ENCODE measurements around the gene OOEP.
A peak's percentile ranks its signal among the peaks of the same experiment; 100 is the strongest.
"Not testable (repeated sequence)": the region's sequence is repeated elsewhere in the genome, so short reads cannot be mapped to it uniquely, and the experiment has no call there.

The OOEP gene

GRCh38 chr6:73369563-73369962, at the start of gene OOEP:
TSS of gene OOEP (minus strand) at chr6:73369897. CDS start at chr6:73369792, 105 bp downstream.
- DNase-seq (ENCODE audit: low spot score) = no peak

DNA sequence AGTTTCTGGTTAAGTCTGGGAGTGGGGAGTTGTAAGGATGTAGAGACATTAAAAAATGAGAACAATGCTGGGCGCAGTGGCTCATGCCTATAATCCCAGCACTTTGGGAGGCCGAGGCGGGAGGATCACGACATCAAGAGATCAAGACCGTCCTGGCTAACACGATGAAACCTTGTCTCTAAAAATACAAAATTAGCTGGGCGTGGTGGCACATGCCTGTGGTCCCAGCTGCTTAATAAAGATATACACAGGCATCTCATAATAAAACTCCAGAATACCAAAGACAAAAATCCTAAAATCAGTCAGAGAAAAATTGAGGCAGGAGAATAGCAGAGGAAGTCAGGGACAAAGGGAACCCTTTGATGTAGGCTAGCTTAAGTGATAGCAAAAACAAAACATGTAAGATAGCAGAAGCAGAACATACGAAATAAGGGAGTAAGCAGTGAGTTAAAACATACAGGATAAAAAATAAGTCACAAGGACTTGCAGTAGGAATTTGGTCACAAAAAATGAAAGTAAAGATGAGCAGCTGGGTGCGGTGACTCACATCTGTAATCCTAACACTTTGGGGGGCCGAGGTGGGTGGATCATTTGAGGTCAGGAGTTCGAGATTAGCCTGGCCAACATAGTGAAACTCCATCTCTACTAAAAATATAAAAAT, 48.5 kb upstream of the OOEP start:
- DNase-seq (ENCODE audit: low spot score) = no peak

DNA sequence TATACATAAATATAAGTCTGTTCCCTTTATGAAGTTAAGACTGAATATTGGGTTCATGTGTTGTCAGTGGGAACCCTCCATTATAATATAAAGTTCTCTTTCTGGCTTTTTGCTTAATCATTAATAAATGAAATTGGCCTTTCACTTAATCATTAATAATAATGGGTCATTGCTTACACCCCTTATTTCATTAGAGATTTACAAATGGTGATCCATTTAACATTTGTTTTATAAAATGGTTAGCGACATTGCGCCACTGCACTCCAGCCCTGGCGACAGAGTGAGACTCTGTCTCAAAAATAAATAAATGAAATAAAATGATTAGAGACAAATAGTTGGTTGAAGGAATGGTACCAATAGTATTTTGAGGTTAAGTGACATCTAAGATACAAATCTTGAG, 43.4 kb upstream of the OOEP start:
- no peak for DNase-seq (ENCODE audit: low spot score)

DNA sequence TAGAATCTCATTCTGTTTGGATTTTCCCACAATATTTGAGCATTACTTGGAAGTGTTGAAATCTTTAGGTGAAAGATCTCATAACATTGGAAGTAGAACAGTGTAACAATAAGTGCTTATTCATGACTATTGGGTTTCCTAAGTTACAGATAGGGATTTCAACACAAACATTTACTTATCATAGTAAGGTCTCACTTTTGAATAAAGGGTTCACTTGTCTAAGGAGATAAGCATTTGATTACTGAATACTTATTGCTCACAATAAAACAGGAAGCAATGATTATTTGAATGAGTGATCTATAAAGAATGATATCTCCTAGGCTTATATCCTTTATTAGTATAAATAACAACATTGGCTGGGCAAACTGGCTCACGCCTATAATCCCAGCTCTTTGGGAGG, 39.7 kb upstream of the OOEP start:
- no peak for DNase-seq (ENCODE audit: low spot score)

DNA sequence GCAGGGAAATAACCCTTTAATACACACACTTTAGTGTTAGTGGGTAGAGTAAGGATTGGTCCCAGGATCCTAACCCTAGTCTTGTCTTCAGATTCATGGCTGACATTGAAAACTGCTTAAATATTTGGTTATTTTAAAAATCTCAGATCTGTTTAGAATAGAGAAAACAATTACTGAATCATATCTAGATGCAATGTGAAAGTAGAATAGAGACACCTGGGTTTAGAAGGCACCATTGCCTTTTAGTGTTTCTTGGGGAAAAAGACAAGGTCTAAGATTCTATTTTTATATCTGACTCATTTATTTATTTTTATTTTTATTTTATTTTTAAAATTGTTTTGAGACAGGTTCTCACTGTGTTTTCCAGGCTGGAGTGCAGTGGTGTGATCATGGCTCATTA, 31.0 kb upstream of the OOEP start:
- DNase-seq (ENCODE audit: low spot score) = no peak

DNA sequence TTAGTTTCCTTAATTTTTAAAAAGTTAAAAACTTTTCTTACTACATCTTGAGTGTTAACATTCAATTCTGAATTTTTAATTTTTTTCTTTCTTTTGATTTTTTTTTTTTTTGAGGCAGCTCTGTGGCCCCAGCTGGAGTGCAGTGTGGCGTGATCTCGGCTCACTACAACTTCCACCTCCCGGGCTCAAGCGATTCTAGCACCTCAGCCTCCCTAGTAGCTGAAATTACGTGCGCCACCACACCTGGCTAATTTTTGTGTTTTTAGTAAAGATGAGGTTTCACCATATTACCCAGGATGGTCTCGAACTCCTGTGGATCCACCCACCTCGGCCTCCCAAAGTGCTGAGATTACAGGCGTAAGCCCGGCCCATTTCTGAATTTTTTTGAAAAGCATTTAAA, 26.2 kb upstream of the OOEP start:
- no peak for DNase-seq (ENCODE audit: low spot score)

DNA sequence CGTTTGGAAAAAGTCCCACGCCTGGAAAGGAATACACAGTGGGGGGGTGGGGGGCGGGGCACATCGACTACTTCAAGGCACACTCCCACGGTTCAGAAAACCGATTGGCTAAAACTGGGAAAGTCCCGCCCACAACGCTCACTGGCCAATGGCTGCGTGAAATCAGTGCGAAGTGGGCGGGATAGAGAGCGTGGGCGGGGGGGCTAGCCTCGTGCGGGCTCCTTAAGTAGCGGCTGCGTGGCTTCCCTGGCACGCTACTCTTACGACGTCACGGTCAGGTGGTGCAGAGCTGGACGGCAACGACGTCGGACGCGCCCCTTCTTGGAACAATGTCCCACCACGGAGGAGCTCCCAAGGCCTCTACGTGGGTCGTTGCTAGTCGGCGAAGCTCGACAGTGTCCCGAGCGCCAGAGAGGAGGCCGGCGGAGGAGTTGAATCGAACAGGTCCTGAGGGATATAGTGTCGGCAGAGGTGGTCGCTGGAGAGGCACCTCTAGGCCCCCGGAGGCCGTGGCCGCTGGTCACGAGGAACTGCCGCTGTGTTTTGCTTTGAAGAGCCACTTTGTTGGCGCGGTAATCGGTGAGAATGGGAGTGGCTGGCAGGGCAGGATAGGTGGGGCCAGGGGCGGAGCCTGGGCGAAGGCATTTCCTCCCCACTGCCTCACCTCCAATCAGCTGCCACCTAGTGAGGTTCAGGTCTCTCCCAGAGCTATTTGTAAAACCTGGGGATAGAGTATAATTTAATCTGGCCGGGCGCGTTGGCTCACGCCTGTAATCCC, 25.1 kb upstream of the OOEP start, which contains the start of gene DDX43:
Gene DDX43, plus strand, starts transcription at position 252 of the 778 bp plus-strand sequence. Its CDS starts 78 bp downstream, at position 330.
- DNase-seq (ENCODE audit: low spot score) = no peak

- DNase-seq (ENCODE audit: low spot score) = no peak
Measured at GRCh38 chr6:73393278-73393677, 23.6 kb upstream of the OOEP start.

DNA sequence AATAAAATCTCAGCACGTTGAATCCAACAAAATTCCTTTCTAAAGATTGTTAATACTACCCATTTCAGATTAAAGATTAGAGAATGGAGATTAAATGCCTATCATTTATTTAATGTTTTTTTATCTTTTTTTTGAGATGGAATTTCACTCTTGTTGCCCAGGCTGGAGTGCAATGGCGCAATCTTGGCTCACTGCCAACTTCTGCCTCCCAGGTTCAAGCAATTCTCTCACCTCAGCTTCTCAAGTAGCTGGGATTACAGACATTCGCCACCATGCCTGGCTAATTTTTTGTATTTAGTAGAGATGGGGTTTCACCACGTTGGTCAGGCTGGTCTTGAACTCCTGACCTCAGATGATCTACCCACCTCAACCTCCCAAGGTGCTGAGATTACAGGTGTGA, 22.5 kb upstream of the OOEP start:
- not testable (repeated sequence) for DNase-seq (ENCODE audit: low spot score)

GRCh38 chr6:73391675-73392074, 22.0 kb upstream of the OOEP start:
- no peak for DNase-seq (ENCODE audit: low spot score)

DNA sequence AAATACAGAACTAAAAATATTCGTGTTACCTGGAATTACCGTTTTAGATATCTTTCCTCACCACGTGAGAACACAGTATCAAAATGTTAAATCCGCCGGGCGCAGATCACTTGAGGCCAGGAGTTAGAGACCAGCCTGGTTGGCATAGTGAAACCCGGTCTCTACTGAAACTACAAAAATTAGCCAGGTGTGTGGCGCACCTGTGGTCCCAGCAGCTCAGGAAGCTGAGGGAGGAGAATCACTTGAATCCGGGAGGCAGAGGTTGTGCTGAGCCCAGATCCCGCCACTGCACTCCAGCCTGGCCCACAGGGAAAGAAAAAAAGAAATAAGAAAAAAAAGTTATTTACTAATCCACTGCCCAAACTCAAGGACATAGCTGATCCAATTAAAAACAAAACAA, 20.2 kb upstream of the OOEP start:
- DNase-seq (ENCODE audit: low spot score) = no peak

- peak; percentile 41 for DNase-seq (ENCODE audit: low spot score)
Measured at GRCh38 chr6:73388800-73389512, 19.3 kb upstream of the OOEP start.

DNA sequence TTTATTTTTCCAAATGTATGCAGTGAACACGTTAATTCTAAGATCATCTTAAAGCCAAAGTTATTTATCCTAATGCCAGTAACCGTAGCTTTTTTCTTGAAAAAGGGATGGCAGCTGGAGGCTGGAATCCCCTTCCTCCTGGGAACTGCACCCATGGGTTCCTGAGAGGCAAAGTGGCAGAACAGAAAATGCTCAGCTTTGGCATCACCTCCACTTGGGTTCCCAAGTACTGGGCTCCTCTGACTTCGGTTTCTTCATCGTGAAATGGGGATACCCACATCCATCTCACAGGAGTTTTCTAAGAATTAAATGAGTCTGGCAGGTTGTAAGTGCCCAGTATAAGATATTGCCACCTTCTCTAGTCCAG, 18.7 kb upstream of the OOEP start:
- no peak for DNase-seq (ENCODE audit: low spot score)

DNA sequence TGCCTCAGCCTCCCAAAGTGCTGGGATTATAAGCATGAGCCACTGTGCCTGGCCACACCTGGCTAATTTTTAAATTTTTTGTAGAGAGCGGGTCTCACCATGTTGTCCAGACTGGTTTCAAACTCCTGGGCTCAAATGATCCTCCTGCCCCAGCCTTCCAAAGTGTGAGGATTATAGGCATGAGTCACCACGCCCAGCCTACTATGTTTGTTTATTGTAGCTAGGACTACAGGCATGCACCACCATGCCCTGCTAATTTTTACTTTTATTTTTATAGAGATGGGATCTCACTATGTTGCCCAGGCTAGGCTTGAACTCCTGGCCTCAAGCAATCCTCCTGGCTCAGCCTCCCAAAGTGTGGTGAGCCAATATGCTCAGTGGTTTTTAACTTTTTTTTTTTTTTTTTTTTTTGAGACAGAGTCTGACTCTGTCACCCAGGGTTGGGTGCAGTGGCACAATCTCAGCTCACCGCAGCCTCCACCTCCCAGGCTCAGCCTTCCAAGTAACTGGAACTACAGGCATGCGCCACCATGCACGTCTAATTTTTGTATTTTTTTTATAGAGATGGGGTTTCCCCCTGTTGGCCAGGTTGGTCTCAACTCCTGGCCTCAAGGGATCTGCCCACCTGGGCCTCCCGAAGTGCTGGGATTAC, 12.9 kb upstream of the OOEP start:
- no peak for DNase-seq (ENCODE audit: low spot score)

DNA sequence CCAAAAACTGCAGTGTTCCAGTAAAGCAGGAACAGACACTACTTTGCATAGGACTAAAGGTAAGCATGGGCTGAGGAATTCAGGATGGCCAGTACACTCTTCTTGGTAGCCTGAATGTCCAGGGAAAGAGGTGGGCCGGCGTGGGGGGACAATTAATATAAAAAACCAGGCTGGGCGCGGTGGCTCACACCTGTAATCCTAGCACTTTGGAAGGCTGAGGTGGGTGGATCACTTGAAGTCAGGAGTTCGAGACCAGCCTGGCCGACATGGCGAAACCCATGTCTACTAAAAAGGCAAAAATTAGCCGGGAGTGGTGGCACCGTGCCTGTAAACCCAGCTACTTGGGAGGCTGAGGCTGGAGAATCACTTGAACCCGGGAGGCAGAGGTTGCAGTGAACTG, 11.8 kb upstream of the OOEP start:
- DNase-seq (ENCODE audit: low spot score) = not testable (repeated sequence)

GRCh38 chr6:73377225-73377624, 7.5 kb upstream of the OOEP start:
- no peak for DNase-seq (ENCODE audit: low spot score)

DNA sequence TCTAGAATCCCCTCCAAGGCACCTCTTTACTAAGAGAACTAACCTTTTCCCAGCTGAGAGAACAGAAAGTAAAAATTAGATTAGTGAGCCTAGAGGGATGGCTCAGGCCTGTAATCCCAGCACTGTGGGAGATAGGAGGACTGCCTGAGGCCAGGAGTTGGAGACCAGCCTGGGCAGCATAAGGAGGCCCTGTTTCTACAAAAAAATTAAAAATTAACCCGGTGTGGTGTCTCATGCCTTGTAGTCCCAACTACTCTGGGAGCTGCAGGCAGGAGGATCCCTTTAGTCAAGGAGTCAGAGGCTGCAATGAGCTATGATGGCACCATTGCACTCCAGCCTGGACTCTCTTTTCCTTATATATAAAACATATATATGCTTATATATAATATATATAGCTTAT, 5.5 kb upstream of the OOEP start:
- no peak for DNase-seq (ENCODE audit: low spot score)

GRCh38 chr6:73372516-73372915, 2.8 kb upstream of the OOEP start:
- no peak for DNase-seq (ENCODE audit: low spot score)

DNA sequence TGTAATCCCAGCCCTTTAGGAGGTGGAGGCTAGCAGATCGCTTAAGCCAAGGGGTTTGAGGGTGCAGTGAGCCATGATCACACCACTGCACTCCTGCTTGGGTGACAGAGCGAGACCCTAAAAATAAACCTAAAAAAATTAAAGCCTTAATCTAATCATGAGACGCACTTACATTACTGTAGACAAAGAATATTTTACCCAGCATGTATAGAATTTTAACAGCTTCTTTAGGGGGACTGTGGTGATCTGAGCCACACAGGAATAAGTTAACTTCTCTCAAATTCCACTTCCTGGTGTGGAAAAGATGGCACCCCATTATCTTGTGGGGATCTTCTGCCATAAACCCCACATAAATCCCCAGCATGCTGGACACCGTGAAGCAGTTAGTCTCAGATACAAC, 2.3 kb upstream of the OOEP start:
- DNase-seq (ENCODE audit: low spot score) = no peak

- DNase-seq (ENCODE audit: low spot score) = no peak
Measured at GRCh38 chr6:73369157-73369556, 540 bp downstream of the OOEP start.

- DNase-seq (ENCODE audit: low spot score) = no peak
Measured at GRCh38 chr6:73368675-73369074, 1.0 kb downstream of the OOEP start.

- no peak for DNase-seq (ENCODE audit: low spot score)
Measured at GRCh38 chr6:73367761-73368355, 1.8 kb downstream of the OOEP start.

Measured in kidney capillary endothelial cell (primary cell).